IMR-90 (cell line): ENCODE measurements around the gene CLNS1A. TPM values are rescaled to one million over a fixed set of nuclear protein-coding genes. Genes with fewer than 3 reads are reported as not detected.
A peak's percentile ranks its signal among the peaks of the same experiment; 100 is the strongest.
"Not testable (repeated sequence)": the region's sequence is repeated elsewhere in the genome, so short reads cannot be mapped to it uniquely, and the experiment has no call there.

Experiments used
- ATAC-seq: fragments of 200-7000 bp; cut with Tn5 transposase; 2 replicates; pipeline ENCODE4 v1.9.1; 2020; ENCODE audit warnings: low read depth, mild to moderate bottlenecking, moderate library complexity
- BruUV-seq: library from RNA; stranded (reverse); fragments of 400-500 nt; replicated peaks from 2 replicates; lab custom pipeline; 2021; lab: Mats Ljungman, UMichigan
- CTCF ChIA-PET: fragments of 300-600 bp; formaldehyde crosslinking; extraction: SDS; loops from one replicate; lab custom pipeline; 2021; ENCODE audit warnings: antibody characterized with exemption; lab: Yijun Ruan, JAX
- POLR2A ChIA-PET: fragments of 300-600 bp; sonication (Branson Sonifier 250); formaldehyde crosslinking; loops from one replicate; lab custom pipeline; 2022; ENCODE audit warnings: antibody characterized with exemption; ENCODE audit not compliant: unreplicated experiment; lab: Charles Lee
- DNase-seq: peaks from one replicate; pipeline ENCODE4 v3.0.0; 2013
- H2AFZ ChIP-seq: replicated peaks from 2 replicates; pipeline ENCODE3; 2013; ENCODE audit warnings: low read length, mild to moderate bottlenecking; ENCODE audit not compliant: poor library complexity
- H2AK5ac ChIP-seq: 2 replicates; pipeline ENCODE4 v1.6.1; 2013; ENCODE audit warnings: low read depth, low read length, inconsistent platforms
- H2AK9ac ChIP-seq: replicated peaks from 2 replicates; pipeline ENCODE3; 2013; ENCODE audit warnings: mild to moderate bottlenecking, low read depth, low read length, moderate library complexity; ENCODE audit not compliant: poor library complexity
- H2BK120ac ChIP-seq: 2 replicates; pipeline ENCODE4 v1.6.1; 2013; ENCODE audit warnings: low read depth, low read length, inconsistent platforms
- H2BK15ac ChIP-seq: 3 replicates; pipeline ENCODE4 v1.6.1; 2013; ENCODE audit warnings: low read depth, low read length, inconsistent platforms
- H2BK20ac ChIP-seq: 2 replicates; pipeline ENCODE4 v1.6.1; 2013; ENCODE audit warnings: low read depth, mild to moderate bottlenecking, inconsistent platforms, low read length, moderate library complexity
- H2BK5ac ChIP-seq: 2 replicates; pipeline ENCODE4 v1.6.1; 2013; ENCODE audit warnings: mild to moderate bottlenecking, low read depth, low read length, inconsistent platforms; ENCODE audit not compliant: poor library complexity, severe bottlenecking
- H3K14ac ChIP-seq: replicated peaks from 2 replicates; pipeline ENCODE4 v1.6.1; 2013; ENCODE audit warnings: low read depth, low read length, inconsistent platforms
- H3K18ac ChIP-seq: 2 replicates; pipeline ENCODE4 v1.6.1; 2013; ENCODE audit warnings: low read depth, low read length, control low read depth
- H3K23ac ChIP-seq: 2 replicates; pipeline ENCODE4 v1.6.1; 2013; ENCODE audit warnings: low read depth, low read length, inconsistent platforms
- H3K27ac ChIP-seq: 2 replicates; pipeline ENCODE4 v1.5.1; 2013; ENCODE audit warnings: mild to moderate bottlenecking, control low read depth, low read length; ENCODE audit not compliant: insufficient read depth
- H3K27me3 ChIP-seq: 2 replicates; pipeline ENCODE4 v1.6.1; 2013; ENCODE audit warnings: low read length; ENCODE audit not compliant: control insufficient read depth, insufficient read depth
- H3K36me3 ChIP-seq: 2 replicates; pipeline ENCODE4 v1.6.1; 2013; ENCODE audit warnings: low read length, mixed read lengths; ENCODE audit not compliant: control insufficient read depth, insufficient read depth
- H3K4ac ChIP-seq: 2 replicates; pipeline ENCODE4 v1.6.1; 2013; ENCODE audit warnings: low read depth, low read length, inconsistent platforms
- H3K4me1 ChIP-seq: 2 replicates; pipeline ENCODE4 v1.6.1; 2013; ENCODE audit warnings: low read length, mixed read lengths; ENCODE audit not compliant: control insufficient read depth, insufficient read depth
- H3K4me2 ChIP-seq: 2 replicates; pipeline ENCODE4 v1.6.1; 2013; ENCODE audit warnings: low read depth, mild to moderate bottlenecking, control low read depth, low read length, moderate library complexity
- H3K4me3 ChIP-seq: 2 replicates; pipeline ENCODE4 v1.5.1; 2013; ENCODE audit warnings: low read depth, mild to moderate bottlenecking, control low read depth, low read length, moderate library complexity; ENCODE audit not compliant: insufficient read depth
- H3K56ac ChIP-seq: 2 replicates; pipeline ENCODE4 v1.6.1; 2013; ENCODE audit warnings: low read length, inconsistent platforms; ENCODE audit not compliant: insufficient read depth; ENCODE audit errors: extremely low read depth
- H3K79me1 ChIP-seq, 2 experiments: 2 replicates each; pipeline ENCODE4 v1.6.1; 2013; ENCODE audit warnings: low read length in 2 of 2, inconsistent platforms in 1 of 2, low read depth in 1 of 2
- H3K9ac ChIP-seq: 2 replicates; pipeline ENCODE4 v1.6.1; 2013; ENCODE audit warnings: low read depth, low read length, control low read depth
- H3K9me1 ChIP-seq: 2 replicates; pipeline ENCODE4 v1.6.1; 2013; ENCODE audit warnings: low read length, inconsistent platforms; ENCODE audit not compliant: insufficient read depth
- H3K9me3 ChIP-seq: 2 replicates; pipeline ENCODE4 v1.6.1; 2013; ENCODE audit warnings: low read length; ENCODE audit not compliant: control insufficient read depth, insufficient read depth
- H4K20me1 ChIP-seq: 2 replicates; pipeline ENCODE4 v1.6.1; 2013; ENCODE audit warnings: low read length, inconsistent platforms; ENCODE audit not compliant: insufficient read depth
- H4K5ac ChIP-seq: 2 replicates; pipeline ENCODE4 v1.6.1; 2013; ENCODE audit warnings: mild to moderate bottlenecking, low read depth, low read length, control low read depth
- H4K8ac ChIP-seq, 2 experiments: 2 replicates each; pipeline ENCODE4 v1.6.1; 2013; ENCODE audit warnings: low read depth in 2 of 2, low read length in 2 of 2, control low read depth in 1 of 2, inconsistent platforms in 1 of 2
- H4K91ac ChIP-seq: 2 replicates; pipeline ENCODE4 v1.6.1; 2013; ENCODE audit warnings: low read depth, low read length, inconsistent platforms; ENCODE audit not compliant: insufficient read depth
- CEBPB ChIP-seq: IDR thresholded peaks from 2 replicates; pipeline ENCODE4 v1.6.1; 2012; ENCODE audit warnings: low read depth, low read length, improper control_type of control experiment
- WGBS, 2 experiments: methylation state at CpG; one replicate each; pipeline versions ENCODE4 v1.1.5 to v1.1.7; 2013; ENCODE audit warnings: missing lambda C conversion rate in 2 of 2; ENCODE audit not compliant: insufficient read length in 1 of 2; ENCODE audit errors: extremely low coverage in 2 of 2; 5-methylcytosine and 5-hydroxymethylcytosine counted together
- dilution Hi-C: fragments of 300-500 bp; cut with HindIII; formaldehyde crosslinking; loops from one replicate; pipeline ENCODE4 v1.14.3; 2018; ENCODE audit warnings: low sequenced_read_pairs; ENCODE audit not compliant: unreplicated experiment
- in situ Hi-C: fragments of 300-500 bp; cut with MboI; formaldehyde crosslinking; loops from 3 replicates; pipeline ENCODE4 v1.14.3; 2019; ENCODE audit warnings: low sequenced_read_pairs, inconsistent platforms, mixed read lengths
- intact Hi-C: fragments of 100-400 bp; cut with micrococcal nuclease; formaldehyde crosslinking; loops from 2 replicates; pipeline ENCODE4 v1.10.0; 2022
- polyA plus RNA-seq, 3 experiments: library from polyadenylated mRNA; depleted of rRNA; stranded (reverse); fragments of >200 nt; gene quantifications; 2 replicates each; pipeline ENCODE4 v1.2.3, GENCODE V29; 2012; ENCODE audit warnings: low replicate concordance in 1 of 3
- total RNA-seq: library from RNA; depleted of rRNA; stranded (reverse); fragments of >200 nt; gene quantifications from 2 replicates; pipeline ENCODE4 v1.2.3, GENCODE V29; 2012

CLNS1A gene
- total and polyA plus RNA-seq, 2 of the 4 experiments (the other 2 are of a cell fraction): 66.7 to 97.0 TPM

GRCh38 chr11:77633926-77634325 lies 3.7 kb downstream of the CLNS1A start:
- intact Hi-C loops, dilution Hi-C loops, H2AK9ac ChIP-seq: not testable (repeated sequence)

More at GRCh38 chr11:77633926-77634325, 3.7 kb downstream of the CLNS1A start:
- H2AK5ac ChIP-seq, H3K36me3 ChIP-seq, H2BK5ac ChIP-seq, H4K5ac ChIP-seq, DNase-seq, H3K4me1 ChIP-seq, H3K9ac ChIP-seq, in situ Hi-C loops, H2AFZ ChIP-seq, ATAC-seq, BruUV-seq, H3K4me2 ChIP-seq, H3K56ac ChIP-seq, H4K20me1 ChIP-seq, H3K4me3 ChIP-seq, H3K27me3 ChIP-seq, H3K18ac ChIP-seq, H3K27ac ChIP-seq, H3K9me3 ChIP-seq, H3K9me1 ChIP-seq, H2BK120ac ChIP-seq, H2BK20ac ChIP-seq, H2BK15ac ChIP-seq, H3K14ac ChIP-seq, H4K91ac ChIP-seq: not testable (repeated sequence)
- WGBS, 2 experiments: 70% methylated on average over 1 of the region's 5 CpGs; no CpG with 5 or more reads in 1 of the 2 experiments
- H4K8ac ChIP-seq: peak overlapping the region in 1 of 2 experiments; percentile 44; a peak in 1 of 4 replicates
- peak overlapping the region; percentile 61 for H3K23ac ChIP-seq
- CTCF ChIA-PET: interaction anchor here (0.6 kb wide), 1 partner anchor 166 kb away, joined by 3 read pairs; no protein-coding TSS in a partner anchor
- 0 out of 2 replicates have a peak, but pooled peaks have one; percentile 5 for TF ChIP-seq CEBPB
- peaks cover 14 to 48% of the 10 kb centered on the region in 2 experiments for H3K79me1 ChIP-seq
- H3K4ac ChIP-seq: peak overlapping the region; percentile 9; the same call in 1 of the 2 replicates
- POLR2A ChIA-PET: interaction anchor here (0.7 kb wide), 1 partner anchor 185 kb away, joined by 4 read pairs; no protein-coding TSS in a partner anchor
